ENCODE measurements around the gene IFITM2. TPM values are rescaled to one million over a fixed set of nuclear protein-coding genes. Genes with fewer than 3 reads are reported as not detected.
A peak's percentile ranks its signal among the peaks of the same experiment; 100 is the strongest.
"Not testable (repeated sequence)": the region's sequence is repeated elsewhere in the genome, so short reads cannot be mapped to it uniquely, and the experiment has no call there.

The IFITM2 gene
- total RNA-seq, 2 experiments from 2014 or later = 1,561 to 1,733 TPM

GRCh38 chr11:336659-337198, 29.1 kb downstream of the IFITM2 start:
- no peak for DNase-seq
- POLR2A ChIA-PET = no interaction called here
- H3K9me3 Mint-ChIP-seq = peaks cover 7% of the 10 kb centered on the region
- peaks cover 13% of the 10 kb centered on the region for H3K27me3 Mint-ChIP-seq
- peak overlapping the region; percentile 47 for H3K27ac Mint-ChIP-seq
- CTCF ChIA-PET = interaction anchor here (0.7 to 1.3 kb wide), 2 partner anchors 18 to 22 kb away, joined by 3 read pairs; no protein-coding TSS in a partner anchor
- no peak overlapping the region for H3K4me3 Mint-ChIP-seq
- peaks cover 48% of the 10 kb centered on the region for H3K4me1 Mint-ChIP-seq
- peaks cover 12% of the 10 kb centered on the region for H3K36me3 Mint-ChIP-seq (ENCODE audit: low read depth)

- Mint-ChIP-seq H3K4me1 (peaks cover 46% of the 10 kb centered on the region), H3K9me3 (peaks cover 7% of the 10 kb centered on the region), H3K36me3 (ENCODE audit: low read depth) (peaks cover 10% of the 10 kb centered on the region), H3K27ac (no peak overlapping the region), H3K27me3 (peaks cover 13% of the 10 kb centered on the region), H3K4me3 (no peak overlapping the region)
- ChIA-PET CTCF (interaction anchor here (1.3 to 1.6 kb wide), 2 partner anchors 8 to 17 kb away, joined by 3 to 7 read pairs; no protein-coding TSS in a partner anchor), POLR2A (no interaction called here)
- DNase-seq = no peak
Observed at GRCh38 chr11:337711-338110, 30.1 kb downstream of the IFITM2 start.

DNA sequence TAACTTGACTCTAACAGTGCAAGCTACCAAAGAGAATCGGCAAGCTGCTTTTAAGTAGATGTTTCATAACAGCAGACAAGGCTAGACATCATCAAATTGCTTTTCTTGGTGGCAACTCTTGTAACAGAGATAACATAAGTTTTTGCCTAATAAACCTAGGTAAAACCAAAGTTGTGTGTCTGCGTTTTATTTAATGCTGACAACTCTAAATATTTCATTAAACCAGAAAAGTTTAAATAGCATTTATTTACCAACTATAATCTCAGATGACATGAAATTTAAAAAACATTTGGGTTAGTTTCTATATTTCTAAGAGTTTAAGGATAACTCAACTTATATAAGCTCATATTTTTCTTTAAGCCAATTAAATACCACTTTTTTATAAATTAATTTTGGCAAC, 32.3 kb downstream of the IFITM2 start:
- H3K4me1 Mint-ChIP-seq = peaks cover 35% of the 10 kb centered on the region
- ChIA-PET CTCF (interaction anchor here (0.6 to 2.1 kb wide), 7 partner anchors 10 to 133 kb away, joined by 3 to 12 read pairs (median 6); partner anchors contain the start of gene IFITM5), POLR2A (no interaction called here)
- H3K4me3 Mint-ChIP-seq = no peak overlapping the region
- no peak overlapping the region for H3K27ac Mint-ChIP-seq
- peaks cover 5% of the 10 kb centered on the region for H3K36me3 Mint-ChIP-seq (ENCODE audit: low read depth)
- no peak for DNase-seq
- peaks cover 13% of the 10 kb centered on the region for H3K27me3 Mint-ChIP-seq
- H3K9me3 Mint-ChIP-seq = peaks cover 2% of the 10 kb centered on the region

- Mint-ChIP-seq H3K9me3 (peaks cover 2% of the 10 kb centered on the region), H3K27ac (no peak overlapping the region), H3K4me1 (peaks cover 30% of the 10 kb centered on the region), H3K27me3 (peaks cover 16% of the 10 kb centered on the region), H3K36me3 (ENCODE audit: low read depth) (peaks cover 5% of the 10 kb centered on the region), H3K4me3 (no peak overlapping the region)
- ChIA-PET CTCF (interaction anchor here (1.1 to 2.1 kb wide), 5 partner anchors 11 to 42 kb away, joined by 3 to 12 read pairs (median 6); partner anchors contain the start of gene IFITM5), POLR2A (no interaction called here)
- no peak for DNase-seq
Observed at GRCh38 chr11:340539-341512, 33.2 kb downstream of the IFITM2 start.

DNA sequence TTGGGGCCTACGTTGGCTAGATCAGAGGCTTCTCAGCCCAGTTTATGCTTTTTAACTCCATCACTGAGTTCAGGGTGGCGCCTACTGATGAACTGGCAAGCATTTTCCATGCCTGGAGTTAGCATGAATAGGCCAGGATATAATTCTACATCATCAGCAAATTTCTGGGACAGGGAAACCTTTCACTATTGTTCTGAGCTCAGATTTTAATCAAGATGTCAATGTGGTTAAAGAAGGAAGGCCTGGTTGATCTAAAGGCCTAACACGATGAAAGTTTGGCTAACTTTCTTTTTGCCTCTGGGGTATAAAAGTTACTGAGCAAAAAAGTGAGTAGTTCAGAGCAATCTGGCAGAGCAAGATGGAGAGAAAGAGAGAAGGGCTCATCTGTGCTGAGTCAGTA, 34.7 kb downstream of the IFITM2 start:
- Mint-ChIP-seq H3K4me1 (peaks cover 19% of the 10 kb centered on the region), H3K36me3 (ENCODE audit: low read depth) (peaks cover 5% of the 10 kb centered on the region), H3K4me3 (no peak overlapping the region), H3K9me3 (peaks cover 2% of the 10 kb centered on the region), H3K27me3 (peaks cover 19% of the 10 kb centered on the region), H3K27ac (no peak overlapping the region)
- no peak for DNase-seq
- ChIA-PET CTCF (interaction anchor here (1.3 kb wide), 1 partner anchor 13 kb away, joined by 5 read pairs; no protein-coding TSS in a partner anchor), POLR2A (no interaction called here)

DNA sequence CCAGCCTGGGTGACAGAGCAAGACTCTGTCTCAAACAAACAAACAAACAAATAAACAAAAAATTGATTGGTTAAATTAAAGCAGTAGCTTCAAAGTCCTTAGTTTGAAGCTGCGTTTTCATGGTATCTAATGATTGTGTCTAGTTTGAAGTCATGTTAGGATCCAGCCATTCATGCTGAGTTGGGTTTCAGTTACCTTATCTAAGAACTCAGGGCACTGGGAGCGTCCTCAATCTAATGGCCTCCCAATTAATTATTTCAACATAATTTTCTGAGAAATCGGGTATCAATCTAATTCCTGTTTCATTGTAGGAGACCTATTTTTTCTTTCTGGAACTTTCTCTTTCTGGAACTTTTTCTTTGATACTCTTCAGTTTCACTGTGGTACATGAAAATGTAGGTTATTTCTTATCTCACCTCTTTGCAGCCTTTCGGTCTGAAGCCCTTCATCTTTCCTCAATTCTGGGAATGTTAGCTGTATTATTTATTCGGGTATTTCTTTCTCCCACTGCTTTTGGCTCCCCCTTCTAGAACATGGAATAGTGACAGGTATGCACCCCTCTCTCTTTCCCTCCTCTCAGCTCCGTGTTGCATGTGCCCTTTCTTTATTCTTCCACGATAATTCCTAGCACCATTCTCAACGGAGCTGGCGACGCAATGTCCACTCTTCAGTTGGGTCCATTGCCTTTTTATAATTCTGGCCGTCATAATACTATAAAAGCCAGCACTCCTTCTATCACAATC, 37.4 kb downstream of the IFITM2 start:
- Mint-ChIP-seq H3K27me3 (peaks cover 19% of the 10 kb centered on the region), H3K4me1 (peaks cover 19% of the 10 kb centered on the region), H3K4me3 (no peak overlapping the region), H3K36me3 (ENCODE audit: low read depth) (peaks cover 5% of the 10 kb centered on the region), H3K27ac (no peak overlapping the region), H3K9me3 (peaks cover 2% of the 10 kb centered on the region)
- no peak for DNase-seq
- ChIA-PET POLR2A (no interaction called here), CTCF (interaction anchor here (0.6 to 1.6 kb wide), 6 partner anchors 8 to 174 kb away, joined by 3 to 5 read pairs (median 3); partner anchors contain the start of gene NLRP6)

DNA sequence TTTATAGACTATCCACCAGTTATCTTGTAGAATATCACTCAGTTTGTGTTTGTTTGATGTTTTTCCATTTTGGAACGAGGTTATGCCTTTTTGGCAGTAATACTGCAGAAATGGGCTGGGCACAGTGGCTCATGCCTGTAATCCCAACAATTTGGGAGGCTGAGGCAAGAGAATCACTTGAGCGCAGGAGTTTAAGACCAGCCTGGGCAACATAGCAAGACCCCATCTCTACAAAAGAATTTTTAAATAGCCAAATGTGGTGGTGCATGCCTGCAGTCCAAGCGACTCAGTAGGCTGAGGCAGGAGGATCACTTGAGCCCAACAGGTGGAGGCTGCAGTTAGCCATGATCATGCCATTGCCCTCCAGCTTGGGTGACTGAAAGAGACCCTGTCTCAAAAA, 38.9 kb downstream of the IFITM2 start:
- ChIA-PET POLR2A (no interaction called here), CTCF (interaction anchor here (1.6 kb wide), 1 partner anchor 16 kb away, joined by 5 read pairs; no protein-coding TSS in a partner anchor)
- Mint-ChIP-seq H3K9me3 (peaks cover 1% of the 10 kb centered on the region), H3K27me3 (peaks cover 8% of the 10 kb centered on the region), H3K27ac (no peak overlapping the region), H3K4me3 (no peak overlapping the region), H3K4me1 (peaks cover 21% of the 10 kb centered on the region), H3K36me3 (ENCODE audit: low read depth) (no peaks in the 10 kb centered on the region)
- no peak for DNase-seq

- H3K4me1 Mint-ChIP-seq = peaks cover 35% of the 10 kb centered on the region
- H3K27ac Mint-ChIP-seq; H3K9me3 Mint-ChIP-seq; POLR2A ChIA-PET; H3K27me3 Mint-ChIP-seq; H3K4me3 Mint-ChIP-seq; DNase-seq; H3K36me3 Mint-ChIP-seq (ENCODE audit: low read depth): not testable (repeated sequence)
- CTCF ChIA-PET = interaction anchor here (0.6 to 1.0 kb wide), 3 partner anchors 15 to 48 kb away, joined by 3 read pairs; no protein-coding TSS in a partner anchor
Observed at GRCh38 chr11:349270-349954, 41.8 kb downstream of the IFITM2 start.

DNA sequence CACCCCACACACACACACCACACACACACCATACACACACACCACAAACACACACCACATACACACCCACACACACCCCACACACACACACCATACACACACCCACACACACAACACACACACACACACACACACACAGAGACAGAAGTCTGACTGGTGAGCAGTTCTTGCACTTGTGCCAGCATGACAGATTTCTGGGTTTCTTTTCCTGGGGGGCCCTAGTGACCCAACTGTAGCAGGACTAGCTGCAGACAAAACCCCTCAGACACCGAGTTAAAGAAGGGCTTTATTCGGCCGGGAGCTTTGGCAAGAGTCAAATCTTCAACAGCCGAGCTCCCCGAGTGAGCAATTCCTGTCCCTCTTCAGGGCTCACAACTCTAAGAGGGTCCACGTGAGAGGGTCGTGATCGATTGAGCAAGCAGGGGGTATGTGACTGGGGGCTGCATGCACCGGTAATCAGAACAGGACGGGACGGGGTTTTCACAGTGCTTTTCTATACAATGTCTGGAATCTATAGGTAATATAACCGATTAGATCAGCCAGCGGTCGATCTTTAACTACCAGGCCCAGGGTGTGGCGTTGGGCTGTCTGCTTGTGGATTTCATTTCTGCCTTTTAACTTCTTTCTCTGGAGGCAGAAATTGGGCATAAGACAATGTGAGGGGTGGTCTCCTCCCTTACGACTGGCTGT, 42.6 kb downstream of the IFITM2 start:
- CTCF ChIA-PET = interaction anchor here (1.0 kb wide), 1 partner anchor 99 kb away, joined by 3 read pairs; no protein-coding TSS in a partner anchor
- H3K9me3 Mint-ChIP-seq; H3K4me3 Mint-ChIP-seq; H3K27me3 Mint-ChIP-seq; POLR2A ChIA-PET; H3K36me3 Mint-ChIP-seq (ENCODE audit: low read depth); H3K27ac Mint-ChIP-seq; DNase-seq: not testable (repeated sequence)
- peaks cover 41% of the 10 kb centered on the region for H3K4me1 Mint-ChIP-seq

- Mint-ChIP-seq H3K9me3 (no peaks in the 10 kb centered on the region), H3K27me3 (peaks cover 3% of the 10 kb centered on the region), H3K4me3 (no peak overlapping the region), H3K27ac (no peak overlapping the region), H3K36me3 (ENCODE audit: low read depth) (no peaks in the 10 kb centered on the region), H3K4me1 (peaks cover 44% of the 10 kb centered on the region)
- ChIA-PET POLR2A (no interaction called here), CTCF (interaction anchor here (1.0 kb wide), 1 partner anchor 100 kb away, joined by 3 read pairs; no protein-coding TSS in a partner anchor)
- no peak for DNase-seq
Observed at GRCh38 chr11:350723-351255, 43.2 kb downstream of the IFITM2 start.

GRCh38 chr11:351411-351810, 43.8 kb downstream of the IFITM2 start:
- peaks cover 1% of the 10 kb centered on the region for H3K27me3 Mint-ChIP-seq
- no peaks in the 10 kb centered on the region for H3K9me3 Mint-ChIP-seq
- H3K27ac Mint-ChIP-seq = no peak overlapping the region
- H3K4me1 Mint-ChIP-seq = peaks cover 44% of the 10 kb centered on the region
- CTCF ChIA-PET = no interaction called here
- DNase-seq = no peak
- no peaks in the 10 kb centered on the region for H3K36me3 Mint-ChIP-seq (ENCODE audit: low read depth)
- POLR2A ChIA-PET = no interaction called here
- no peak overlapping the region for H3K4me3 Mint-ChIP-seq

Data from activated CD4-positive, alpha-beta T cell treated with anti-CD3 and anti-CD28 coated beads, Interleukin-2, amount 10 ng/mL, durations not matched to agents 7 days and 5 days (primary cell).